C4-2B (cell line): ENCODE measurements around the gene KIF7.

Experiments
- ZFX ChIP-seq: fragments of 450-650 bp; IDR thresholded peaks from 2 replicates; pipeline ENCODE4 v1.6.1; 2017
- TF ChIP-seq, protein P1 (sequence below): fragments of 450-650 bp; conservative IDR thresholded peaks from 2 replicates; pipeline ENCODE4 v1.5.1; 2017; ENCODE audit warnings: mild to moderate bottlenecking

DNA sequence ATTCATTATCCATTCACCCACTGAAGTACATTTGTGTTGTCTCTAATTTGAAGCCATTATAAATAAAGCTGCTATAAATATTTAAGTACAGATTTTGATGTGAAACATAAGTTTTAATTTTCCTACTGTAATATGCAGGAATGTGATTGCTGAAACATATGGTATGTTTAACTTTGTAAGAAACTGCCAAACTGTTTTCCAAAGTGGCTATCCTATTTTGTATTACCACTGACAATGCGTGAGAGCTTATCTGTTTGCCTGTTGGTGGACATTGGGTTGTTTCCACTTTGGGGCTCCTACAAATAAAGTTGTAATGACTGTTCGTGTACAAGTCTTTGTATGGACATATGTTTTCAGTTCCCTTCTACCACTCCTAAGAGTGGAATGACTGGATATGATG is 37.8 kb upstream of the KIF7 start:
- TF ChIP-seq, protein P1, sequence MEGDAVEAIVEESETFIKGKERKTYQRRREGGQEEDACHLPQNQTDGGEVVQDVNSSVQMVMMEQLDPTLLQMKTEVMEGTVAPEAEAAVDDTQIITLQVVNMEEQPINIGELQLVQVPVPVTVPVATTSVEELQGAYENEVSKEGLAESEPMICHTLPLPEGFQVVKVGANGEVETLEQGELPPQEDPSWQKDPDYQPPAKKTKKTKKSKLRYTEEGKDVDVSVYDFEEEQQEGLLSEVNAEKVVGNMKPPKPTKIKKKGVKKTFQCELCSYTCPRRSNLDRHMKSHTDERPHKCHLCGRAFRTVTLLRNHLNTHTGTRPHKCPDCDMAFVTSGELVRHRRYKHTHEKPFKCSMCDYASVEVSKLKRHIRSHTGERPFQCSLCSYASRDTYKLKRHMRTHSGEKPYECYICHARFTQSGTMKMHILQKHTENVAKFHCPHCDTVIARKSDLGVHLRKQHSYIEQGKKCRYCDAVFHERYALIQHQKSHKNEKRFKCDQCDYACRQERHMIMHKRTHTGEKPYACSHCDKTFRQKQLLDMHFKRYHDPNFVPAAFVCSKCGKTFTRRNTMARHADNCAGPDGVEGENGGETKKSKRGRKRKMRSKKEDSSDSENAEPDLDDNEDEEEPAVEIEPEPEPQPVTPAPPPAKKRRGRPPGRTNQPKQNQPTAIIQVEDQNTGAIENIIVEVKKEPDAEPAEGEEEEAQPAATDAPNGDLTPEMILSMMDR: no peak
- no peak for TF ChIP-seq ZFX
